DND-41 (cell line): ENCODE results near the gene HECW1.
A peak's percentile ranks its signal among the peaks of the same experiment; 100 is the strongest.

ENCODE experiments used
- ATAC-seq: fragments of 200-7000 bp; cut with Tn5 transposase; 3 replicates; pipeline ENCODE4 v1.9.1; 2021; ENCODE audit warnings: low read depth; ENCODE audit not compliant: insufficient read depth
- DNase-seq: peaks from one replicate; pipeline ENCODE4 v3.0.0-alpha.2; 2020
- H2AFZ ChIP-seq: 2 replicates; pipeline ENCODE4 v1.6.0; 2012; ENCODE audit warnings: low read depth, low read length
- H3K27ac ChIP-seq: 2 replicates; pipeline ENCODE4 v1.5.1; 2012; ENCODE audit warnings: low read length, inconsistent platforms
- H3K27me3 ChIP-seq: fragments of 200-600 bp; sonication (generic); 2 replicates; pipeline ENCODE4 v1.6.0; 2012; ENCODE audit warnings: low read length, mild to moderate bottlenecking, inconsistent platforms; ENCODE audit not compliant: insufficient read depth, poor library complexity
- H3K36me3 ChIP-seq: 2 replicates; pipeline ENCODE4 v1.5.1; 2012; ENCODE audit warnings: low read length, inconsistent platforms; ENCODE audit not compliant: insufficient read depth
- H3K4me1 ChIP-seq: 2 replicates; pipeline ENCODE4 v1.5.1; 2012; ENCODE audit warnings: mild to moderate bottlenecking, low read length; ENCODE audit not compliant: insufficient read depth
- H3K4me2 ChIP-seq: 2 replicates; pipeline ENCODE4 v1.6.0; 2012; ENCODE audit warnings: mild to moderate bottlenecking, moderate library complexity, low read length, inconsistent platforms; ENCODE audit not compliant: insufficient read depth
- H3K4me3 ChIP-seq, 2 experiments: fragments of 200-600 bp in 1 of 2; shearing (Covaris generic) in 1 of 2; 2 replicates each; pipeline ENCODE4 v1.5.1; 2012 to 2016; ENCODE audit warnings: inconsistent platforms in 2 of 2, low read length in 2 of 2, mild to moderate bottlenecking in 2 of 2, low read depth in 1 of 2, moderate library complexity in 1 of 2
- H3K79me2 ChIP-seq: 2 replicates; pipeline ENCODE4 v1.6.0; 2012; ENCODE audit warnings: low read length, inconsistent platforms; ENCODE audit not compliant: insufficient read depth
- H3K9ac ChIP-seq: 2 replicates; pipeline ENCODE4 v1.6.0; 2012; ENCODE audit warnings: low read depth, mild to moderate bottlenecking, inconsistent platforms, low read length, moderate library complexity
- H3K9me3 ChIP-seq: 2 replicates; pipeline ENCODE4 v1.5.1; 2012; ENCODE audit warnings: low read length, moderate library complexity, mild to moderate bottlenecking, inconsistent platforms; ENCODE audit not compliant: insufficient read depth, severe bottlenecking
- H4K20me1 ChIP-seq: 2 replicates; pipeline ENCODE4 v1.6.0; 2012; ENCODE audit warnings: low read length; ENCODE audit not compliant: insufficient read depth
- EZH2 ChIP-seq: IDR thresholded peaks from 3 replicates; pipeline ENCODE4 v1.6.1; 2012; ENCODE audit warnings: borderline replicate concordance, low read depth, mild to moderate bottlenecking, moderate library complexity, low read length, inconsistent platforms; ENCODE audit not compliant: severe bottlenecking
- TF ChIP-seq, protein P1 (sequence below): IDR thresholded peaks from 2 replicates; pipeline ENCODE4 v1.5.1; 2012; ENCODE audit warnings: borderline replicate concordance, low read length, moderate library complexity, mild to moderate bottlenecking; ENCODE audit not compliant: poor library complexity, severe bottlenecking; ENCODE audit errors: extremely low read depth

HECW1 gene

DNA sequence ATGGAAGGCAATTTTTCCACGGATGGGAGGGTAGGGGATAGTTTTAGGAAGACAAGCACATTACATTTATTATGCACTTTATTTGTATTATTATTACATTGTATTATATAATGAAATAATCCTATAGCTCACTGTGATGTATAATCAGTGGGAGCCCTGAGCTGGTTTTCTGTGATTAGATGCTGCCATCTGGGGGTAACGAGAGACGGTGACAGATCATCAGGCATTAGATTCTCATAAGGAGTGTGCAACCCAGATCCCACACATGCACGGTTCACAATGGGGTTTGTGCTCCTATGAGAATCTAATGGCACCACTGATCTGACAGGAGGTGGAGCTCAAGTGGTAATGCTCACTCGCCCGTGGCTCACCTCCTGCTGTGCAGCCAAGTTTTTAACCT is 366.6 kb downstream of the HECW1 start:
- H2AFZ ChIP-seq = 0 out of 2 replicates have a peak overlapping the region, but pooled peaks have one; percentile 15
- no peaks in the 10 kb centered on the region for H4K20me1 ChIP-seq
- TF ChIP-seq, protein P1, sequence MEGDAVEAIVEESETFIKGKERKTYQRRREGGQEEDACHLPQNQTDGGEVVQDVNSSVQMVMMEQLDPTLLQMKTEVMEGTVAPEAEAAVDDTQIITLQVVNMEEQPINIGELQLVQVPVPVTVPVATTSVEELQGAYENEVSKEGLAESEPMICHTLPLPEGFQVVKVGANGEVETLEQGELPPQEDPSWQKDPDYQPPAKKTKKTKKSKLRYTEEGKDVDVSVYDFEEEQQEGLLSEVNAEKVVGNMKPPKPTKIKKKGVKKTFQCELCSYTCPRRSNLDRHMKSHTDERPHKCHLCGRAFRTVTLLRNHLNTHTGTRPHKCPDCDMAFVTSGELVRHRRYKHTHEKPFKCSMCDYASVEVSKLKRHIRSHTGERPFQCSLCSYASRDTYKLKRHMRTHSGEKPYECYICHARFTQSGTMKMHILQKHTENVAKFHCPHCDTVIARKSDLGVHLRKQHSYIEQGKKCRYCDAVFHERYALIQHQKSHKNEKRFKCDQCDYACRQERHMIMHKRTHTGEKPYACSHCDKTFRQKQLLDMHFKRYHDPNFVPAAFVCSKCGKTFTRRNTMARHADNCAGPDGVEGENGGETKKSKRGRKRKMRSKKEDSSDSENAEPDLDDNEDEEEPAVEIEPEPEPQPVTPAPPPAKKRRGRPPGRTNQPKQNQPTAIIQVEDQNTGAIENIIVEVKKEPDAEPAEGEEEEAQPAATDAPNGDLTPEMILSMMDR = peak; percentile 52
- no peak for TF ChIP-seq EZH2
- no peaks in the 10 kb centered on the region for H3K9me3 ChIP-seq
- H3K4me2 ChIP-seq = no peak overlapping the region
- H3K79me2 ChIP-seq = no peaks in the 10 kb centered on the region
- peaks cover 38% of the 10 kb centered on the region for H3K4me1 ChIP-seq
- no peak overlapping the region for H3K4me3 ChIP-seq
- H3K27me3 ChIP-seq = no peaks in the 10 kb centered on the region
- DNase-seq = peak; percentile 28
- no peak overlapping the region for H3K9ac ChIP-seq
- no peak overlapping the region; the same call in 1 of the 2 replicates for H3K27ac ChIP-seq
- ATAC-seq = peak; percentile 53; the same call in 2 of the 3 replicates
- H3K36me3 ChIP-seq = no peaks in the 10 kb centered on the region

DNA sequence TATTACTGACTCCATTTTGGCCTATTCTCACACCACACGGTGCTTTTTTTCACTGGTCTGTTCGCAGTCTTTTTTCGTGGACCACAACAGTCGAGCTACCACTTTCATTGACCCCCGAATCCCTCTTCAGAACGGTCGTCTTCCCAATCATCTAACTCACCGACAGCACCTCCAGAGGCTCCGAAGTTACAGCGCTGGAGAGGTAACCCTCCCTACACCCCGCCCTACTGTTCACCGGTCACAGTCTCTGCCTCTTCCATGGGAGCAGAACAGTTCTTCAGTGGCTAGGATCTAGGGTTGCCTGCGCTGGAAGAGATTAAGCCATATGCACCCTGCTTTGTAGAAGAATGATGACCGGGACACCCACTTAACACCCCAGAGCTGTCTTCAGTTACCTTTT is 367.1 kb downstream of the HECW1 start:
- no peak overlapping the region for H3K4me2 ChIP-seq
- H2AFZ ChIP-seq = 0 out of 2 replicates have a peak overlapping the region, but pooled peaks have one; percentile 15

DNA sequence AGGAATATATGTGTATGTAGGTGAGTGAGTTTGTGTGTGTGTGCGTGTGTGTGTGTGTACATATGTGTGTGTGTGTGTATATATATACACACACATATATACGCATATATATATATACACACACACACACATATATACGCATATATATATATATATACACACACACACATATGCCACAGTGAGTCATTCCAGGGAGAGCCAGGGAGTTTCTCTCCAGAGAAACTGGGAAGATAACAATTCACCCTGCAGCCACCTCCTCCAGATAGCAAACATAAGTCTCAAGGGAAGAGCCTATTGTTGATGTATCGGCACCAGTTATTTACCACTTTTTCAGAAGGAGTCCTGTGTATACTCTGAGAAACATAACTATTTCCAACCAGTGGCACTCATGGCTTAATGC is 368.1 kb downstream of the HECW1 start:
- Histone ChIP-seq H3K79me2 (no peaks in the 10 kb centered on the region), H2AFZ (no peak overlapping the region), H3K4me1 (peaks cover 28% of the 10 kb centered on the region), H4K20me1 (no peaks in the 10 kb centered on the region), H3K36me3 (no peaks in the 10 kb centered on the region), H3K9me3 (no peaks in the 10 kb centered on the region), H3K4me2 (no peak overlapping the region), H3K9ac (no peak overlapping the region), H3K4me3 (no peak overlapping the region), H3K27me3 (no peaks in the 10 kb centered on the region), H3K27ac (no peak overlapping the region)
- TF ChIP-seq, protein P1 = no peak
- no peak for TF ChIP-seq EZH2
- no peak for DNase-seq
- ATAC-seq = no peak

More for the DNA sequence above, 367.1 kb downstream of the HECW1 start:
- Histone ChIP-seq H4K20me1 (no peaks in the 10 kb centered on the region), H3K79me2 (no peaks in the 10 kb centered on the region), H3K27me3 (no peaks in the 10 kb centered on the region), H3K4me3 (no peak overlapping the region), H3K9ac (no peak overlapping the region), H3K9me3 (no peaks in the 10 kb centered on the region), H3K27ac (no peak overlapping the region; the same call in 1 of the 2 replicates), H3K4me1 (peaks cover 38% of the 10 kb centered on the region), H3K36me3 (no peaks in the 10 kb centered on the region)
- ATAC-seq (no peak), DNase-seq (no peak)
- TF ChIP-seq, protein P1 = no peak
- no peak for TF ChIP-seq EZH2
